Stimulated activated CD8-positive, alpha-beta memory T cell treated with anti-CD3 and anti-CD28 coated beads, Interleukin-4, amount 100 ng/mL, for 4 hours (primary cell): ENCODE measurements around the gene WTAP.
"Not testable (repeated sequence)": the region's sequence is repeated elsewhere in the genome, so short reads cannot be mapped to it uniquely, and the experiment has no call there.

Experiments
- DNase-seq, 2 donors: peaks; one replicate each; pipeline ENCODE4 v3.0.0-alpha.2; 2020; ENCODE audit warnings: low read depth in 2 of 2, low spot score in 1 of 2

The WTAP gene

DNA sequence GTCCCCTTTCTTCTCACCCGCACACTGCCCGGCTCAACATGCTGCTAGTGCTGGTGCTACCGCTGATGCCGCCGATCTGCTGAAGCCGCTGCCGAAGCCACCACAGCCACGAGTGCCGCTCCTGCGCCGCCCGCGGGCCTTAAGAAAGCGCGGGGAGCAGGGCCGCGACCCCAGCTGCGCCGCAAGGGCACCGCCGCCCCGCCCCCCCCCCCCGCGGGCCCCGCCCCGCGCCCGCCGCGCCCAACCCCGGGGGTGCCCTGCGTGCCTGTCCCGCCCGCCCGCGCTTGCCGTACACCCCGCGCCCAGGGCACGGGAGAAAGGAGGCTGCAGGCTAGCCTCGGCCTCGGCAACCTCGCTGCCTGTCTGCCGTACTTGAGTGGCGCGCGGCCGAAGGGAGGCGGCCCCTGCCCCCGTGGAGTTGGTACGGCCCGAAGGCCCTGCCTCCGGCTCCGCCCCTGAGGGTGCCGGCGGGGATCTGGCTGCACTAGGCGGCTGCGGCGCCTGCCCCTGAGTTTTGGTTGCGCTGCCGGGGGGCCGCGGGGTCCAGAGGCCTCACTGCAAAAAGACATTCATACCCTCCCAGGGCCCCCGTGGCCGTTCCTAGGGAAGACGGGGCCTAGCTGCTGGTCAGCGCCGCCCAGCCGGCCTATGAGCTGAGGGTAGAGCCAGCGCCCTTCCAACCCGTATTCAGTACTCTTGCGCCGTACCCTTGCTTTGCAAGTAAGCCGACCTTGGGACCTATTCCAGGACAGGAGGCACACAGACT lies 34.0 kb upstream of the WTAP start, which contains the start of gene SOD2:
Gene SOD2, minus strand, starts transcription at position 114 of the 766 bp plus-strand sequence. Its CDS starts 74 bp downstream, at position 40.
- DNase-seq, result peak; percentile 52 to 58

DNA sequence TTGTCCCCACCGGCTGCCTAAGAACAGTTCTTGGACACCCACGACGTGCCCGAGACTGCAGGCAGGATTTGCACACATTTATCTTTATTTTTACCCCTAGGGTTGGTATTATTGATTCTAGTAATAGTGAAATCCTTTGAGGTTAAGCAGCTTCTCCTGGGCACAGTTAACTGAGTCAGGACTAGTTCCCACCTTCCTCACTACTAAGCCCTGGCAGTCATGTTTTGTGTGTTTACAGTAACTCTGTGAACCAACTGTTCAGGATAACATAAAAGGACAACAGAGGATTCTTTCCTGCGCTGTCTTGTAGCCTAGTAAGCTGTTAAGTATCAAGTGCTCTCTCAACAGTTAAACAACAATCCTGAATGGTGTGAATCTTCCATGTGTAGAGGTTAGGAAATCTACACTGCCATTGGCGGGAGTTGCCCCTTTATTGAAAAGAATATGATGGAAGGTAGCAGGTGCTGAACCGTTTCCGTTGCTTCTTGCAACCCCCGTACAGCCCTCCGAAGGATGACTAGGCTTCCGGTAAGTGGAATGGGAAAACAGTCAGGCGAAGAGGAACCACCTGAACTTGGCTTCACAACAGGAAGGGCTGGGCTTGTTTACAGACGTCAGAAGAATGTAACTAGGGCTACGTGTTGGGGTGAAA lies 33.3 kb upstream of the WTAP start:
- no peak for DNase-seq

DNA sequence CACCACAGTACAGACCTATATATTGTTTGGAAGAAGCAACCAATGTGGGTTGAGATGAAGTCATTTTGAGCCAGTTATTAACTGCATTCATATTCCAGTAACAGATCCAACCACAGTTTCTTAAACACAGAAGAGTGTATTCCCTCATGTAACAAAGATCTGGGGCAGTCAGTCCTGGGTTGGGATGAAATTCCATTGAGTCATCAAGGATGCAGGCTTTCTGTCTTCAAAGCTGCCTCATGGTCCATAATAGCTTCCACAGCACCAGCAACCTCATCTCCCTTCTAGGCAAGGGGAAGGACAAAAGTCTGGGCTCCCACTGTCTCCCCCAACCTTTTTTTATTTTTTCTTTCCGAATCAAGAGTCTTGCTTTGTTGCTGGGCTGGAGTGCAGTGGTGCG lies 31.3 kb upstream of the WTAP start:
- DNase-seq, result no peak

DNA sequence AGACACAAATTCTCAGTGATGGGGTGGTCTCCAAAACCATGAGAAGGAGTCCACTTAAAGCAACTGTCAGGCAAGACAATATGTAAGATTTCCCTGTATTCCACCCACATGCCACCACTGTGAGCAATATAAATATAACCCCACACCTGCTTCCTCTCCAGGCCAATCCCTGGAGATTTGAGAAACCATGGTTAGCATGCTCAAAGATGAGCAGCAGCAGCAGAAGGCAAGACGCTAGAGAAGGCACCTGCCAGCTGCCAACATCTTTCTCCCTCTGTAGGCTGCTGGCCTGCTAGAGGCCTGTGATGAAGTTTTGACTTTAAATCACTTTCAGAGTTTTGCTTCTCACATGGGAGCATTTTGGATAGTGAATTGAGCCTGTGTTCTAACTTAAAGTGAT lies 26.3 kb upstream of the WTAP start:
- DNase-seq, result no peak

DNA sequence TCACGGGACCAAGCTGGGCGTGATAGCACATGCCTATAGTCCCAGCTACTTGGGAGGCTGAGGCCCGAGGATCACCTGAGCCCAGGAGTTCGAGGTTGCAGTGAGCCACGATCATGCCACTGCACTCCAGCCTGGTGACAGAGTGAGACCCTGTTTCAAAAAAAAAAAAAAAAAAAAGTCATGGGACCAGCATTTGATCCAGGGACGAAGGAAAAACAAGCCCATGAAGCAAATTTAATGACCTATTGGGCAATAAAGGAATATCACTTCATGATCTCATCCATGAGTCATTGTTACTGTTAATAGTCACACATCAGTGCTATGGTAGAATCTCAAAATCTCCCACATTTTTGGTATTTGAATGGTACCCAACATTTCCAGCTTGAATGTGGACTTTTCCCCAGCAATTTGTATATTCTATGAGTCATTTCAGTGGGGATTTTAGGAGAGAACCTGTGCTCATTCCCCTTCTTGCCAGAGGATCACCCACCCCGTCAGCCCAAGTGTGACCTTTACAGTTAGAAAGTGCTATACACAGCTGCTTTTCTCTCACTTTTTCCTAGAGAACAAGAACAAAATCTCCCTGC lies 25.8 kb upstream of the WTAP start:
- DNase-seq, result no peak

DNA sequence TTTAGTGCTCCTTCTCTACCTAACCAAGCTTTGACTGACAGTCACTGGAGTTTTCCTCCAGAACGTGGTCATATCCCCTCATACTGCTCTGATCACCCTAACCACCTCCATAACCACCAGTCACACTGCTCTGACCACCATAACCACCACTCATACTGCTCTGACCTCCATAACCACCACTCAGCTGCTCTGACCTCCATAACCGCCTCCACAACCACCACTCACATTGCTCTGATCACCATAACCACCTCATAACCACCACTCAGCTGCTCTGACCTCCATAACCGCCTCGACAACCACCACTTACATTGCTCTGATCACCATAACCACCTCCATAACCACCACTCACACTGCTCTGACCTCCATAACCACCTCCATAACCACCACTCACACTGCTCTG lies 16.7 kb upstream of the WTAP start:
- not testable (repeated sequence) for DNase-seq

DNA sequence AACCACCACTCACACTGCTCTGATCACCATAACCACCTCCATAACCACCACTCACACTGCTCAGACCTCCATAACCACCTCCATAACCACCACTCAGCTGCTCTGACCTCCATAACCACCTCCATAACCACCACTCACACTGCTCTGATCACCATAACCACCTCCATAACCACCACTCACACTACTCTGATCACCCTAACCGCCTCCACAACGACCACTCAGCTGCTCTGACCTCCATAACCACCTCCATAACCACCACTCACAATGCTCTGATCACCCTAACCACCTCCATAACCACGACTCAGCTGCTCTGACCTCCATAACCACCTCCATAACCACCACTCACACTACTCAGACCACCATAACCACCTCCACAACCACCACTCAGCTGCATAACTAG lies 14.9 kb upstream of the WTAP start:
- not testable (repeated sequence) for DNase-seq

DNA sequence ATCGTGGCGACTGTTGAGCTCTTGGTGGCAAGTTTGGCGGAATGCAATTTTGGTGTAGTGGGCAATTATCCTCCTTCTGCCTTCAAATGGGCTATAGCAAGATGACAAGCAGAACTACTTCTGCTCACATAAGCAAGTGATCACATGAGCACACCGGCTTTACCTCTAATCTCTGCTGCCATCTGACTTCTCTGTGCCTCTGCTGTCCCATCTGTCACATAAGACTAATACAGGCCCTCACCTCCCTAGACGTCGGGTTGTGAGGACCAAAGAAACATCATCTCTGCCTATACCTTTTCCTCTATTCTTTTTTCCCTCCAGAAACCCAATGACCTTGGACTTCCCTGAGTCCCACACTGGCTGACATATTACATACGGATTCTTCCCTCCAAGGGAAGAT lies 13.3 kb upstream of the WTAP start:
- no peak for DNase-seq

DNA sequence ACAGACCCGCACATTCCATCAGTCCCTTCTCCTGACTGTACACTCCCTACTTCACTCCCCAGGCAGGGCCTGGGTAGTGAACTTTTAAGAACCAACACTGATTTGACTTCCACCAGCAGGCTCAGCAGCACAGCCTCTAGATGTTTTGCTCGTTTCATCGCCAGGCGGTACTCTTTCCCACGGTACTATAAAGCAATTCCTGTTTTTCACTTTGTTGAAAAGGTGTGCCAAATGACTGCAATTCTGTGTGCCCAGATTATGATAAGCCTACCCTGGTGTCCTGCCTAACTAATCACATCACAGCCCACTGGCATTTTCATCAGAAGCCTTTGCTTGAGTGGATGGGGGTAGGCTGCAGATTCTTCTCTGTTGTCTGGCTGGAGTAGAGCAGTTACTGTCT lies 12.9 kb upstream of the WTAP start:
- no peak for DNase-seq

DNA sequence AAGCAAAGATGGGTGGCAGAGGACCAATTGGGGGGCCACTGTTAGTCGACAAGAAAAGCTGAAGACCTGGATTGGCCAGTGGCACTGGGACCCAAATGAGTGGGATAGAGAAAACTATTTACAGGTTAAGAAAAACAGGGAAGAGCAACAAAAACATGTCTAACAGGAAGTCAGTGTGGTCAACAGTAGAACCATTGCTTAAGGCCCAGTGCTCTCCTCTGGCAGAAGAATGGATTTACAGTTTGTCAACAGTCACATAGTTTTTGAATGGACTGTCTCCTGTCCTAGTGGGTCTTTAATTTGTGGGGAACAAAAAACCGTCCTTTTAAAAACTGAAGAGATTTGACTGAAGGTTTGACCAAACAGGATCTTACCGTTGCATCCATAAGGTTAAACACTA lies 12.1 kb upstream of the WTAP start:
- DNase-seq, result no peak

DNA sequence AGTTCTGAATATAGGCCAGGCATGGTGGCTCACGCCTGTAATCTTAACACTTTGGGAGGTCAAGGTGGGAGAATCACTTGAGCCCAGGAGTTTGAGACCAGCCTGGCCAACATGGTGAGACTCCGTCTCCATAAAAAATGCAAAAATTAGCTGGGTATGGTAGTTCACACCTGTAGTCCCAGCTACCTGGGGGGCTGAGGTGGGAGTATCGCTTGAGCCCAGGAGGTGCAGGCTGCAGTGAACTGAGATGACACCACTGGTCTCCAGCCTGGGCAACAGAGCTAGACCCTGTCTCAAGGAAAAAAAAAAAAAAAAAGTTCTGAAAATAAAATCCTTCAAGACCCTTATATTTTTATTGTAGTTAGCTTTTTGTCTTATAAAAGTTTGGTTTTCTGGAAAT lies 11.7 kb upstream of the WTAP start:
- no peak for DNase-seq

DNA sequence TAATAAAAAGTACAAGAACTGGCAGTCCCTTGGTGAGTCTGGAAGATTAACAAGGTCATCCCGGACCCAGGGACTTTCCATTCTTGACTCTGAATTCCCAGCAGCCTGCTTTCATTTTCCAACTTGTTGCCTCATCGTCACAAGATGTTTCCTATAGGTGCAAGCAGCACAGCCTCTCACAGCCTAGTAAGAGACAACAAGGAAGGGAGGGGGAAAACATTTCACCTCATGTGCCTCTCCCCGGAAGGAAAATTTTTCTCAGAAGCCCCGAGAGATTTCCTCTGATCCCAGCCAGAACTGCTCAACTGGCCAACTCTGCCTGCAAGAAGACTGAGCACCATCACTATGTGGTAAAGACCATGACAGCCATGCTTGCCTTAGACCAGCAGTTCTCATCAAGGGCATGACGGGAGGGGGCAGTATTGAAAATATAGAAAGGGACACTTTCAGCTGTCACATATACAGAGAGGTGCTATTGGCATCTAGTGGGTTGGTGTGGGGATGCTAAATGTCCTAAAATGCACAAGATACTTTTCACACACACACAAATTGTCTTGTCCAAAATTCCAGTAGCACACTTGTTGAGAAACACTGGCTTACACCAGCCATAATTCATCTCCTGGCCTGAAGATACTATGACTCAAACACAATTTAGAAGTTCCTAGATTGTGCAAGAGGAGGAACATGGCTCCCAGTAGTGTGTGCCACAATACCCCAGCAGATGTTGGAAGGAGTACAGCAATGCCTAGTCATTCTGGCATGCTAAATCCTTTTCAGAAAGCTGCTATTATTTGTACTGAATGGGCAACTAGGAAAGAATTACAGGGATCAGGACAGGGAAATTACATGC lies 10.8 kb upstream of the WTAP start:
- no peak for DNase-seq

DNA sequence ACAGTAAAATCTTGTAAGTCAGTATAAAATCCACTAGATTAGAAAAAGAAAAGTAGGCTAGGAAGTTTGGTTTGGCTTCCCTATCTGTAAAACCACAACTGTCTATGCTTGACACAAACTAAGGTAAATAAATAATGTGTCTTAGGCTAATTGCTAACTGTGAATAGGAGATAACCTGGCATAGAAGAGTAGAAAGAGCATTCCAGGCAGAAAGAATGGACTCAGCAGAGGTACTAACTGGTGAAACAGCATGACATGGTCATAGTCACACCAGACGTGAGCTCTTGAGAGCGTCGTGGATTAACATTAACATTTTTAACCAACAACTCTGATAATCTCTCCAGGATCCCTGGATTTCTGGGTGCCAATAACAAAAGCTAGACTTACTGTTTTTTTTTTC lies 8.7 kb upstream of the WTAP start:
- DNase-seq, result no peak

DNA sequence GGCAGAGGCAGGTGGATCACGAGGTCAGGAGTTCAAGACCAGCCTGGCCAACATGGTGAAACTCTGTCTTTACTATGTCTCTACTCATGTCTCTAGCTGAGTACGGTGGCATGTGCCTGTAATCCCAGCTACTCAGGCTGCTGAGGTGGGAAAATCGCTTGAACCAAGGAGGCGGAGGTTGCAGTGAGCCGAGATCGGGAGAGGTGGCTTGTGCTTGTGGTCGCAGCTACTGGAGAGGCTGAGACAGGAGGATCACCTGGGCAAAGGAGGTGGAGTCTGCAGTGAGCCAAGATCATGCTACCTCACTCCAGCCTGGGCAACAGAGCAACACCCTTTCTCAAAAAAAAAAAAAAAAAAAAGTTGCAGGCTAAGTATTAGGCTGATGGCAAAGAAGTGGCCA lies 8.0 kb upstream of the WTAP start:
- DNase-seq, result no peak

DNA sequence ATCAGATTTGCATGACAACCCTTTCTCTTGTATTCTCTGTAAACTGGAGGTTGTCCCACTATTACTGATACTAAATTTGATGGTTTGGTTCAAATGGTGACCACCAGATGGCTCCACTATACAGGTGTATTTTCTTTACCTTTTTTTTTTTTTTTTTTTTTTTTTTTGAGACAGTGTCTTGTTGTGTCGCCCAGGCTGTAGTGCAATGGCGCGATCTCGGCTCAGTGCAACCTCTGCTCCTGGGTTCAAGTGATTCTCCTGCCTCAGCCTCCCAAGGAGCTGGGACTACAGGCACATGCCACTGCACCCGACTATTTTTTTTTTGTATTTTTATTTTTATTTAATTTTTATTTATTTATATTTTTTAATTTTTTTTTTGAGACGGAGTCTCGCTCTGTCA lies 6.6 kb upstream of the WTAP start:
- DNase-seq, result no peak

DNA sequence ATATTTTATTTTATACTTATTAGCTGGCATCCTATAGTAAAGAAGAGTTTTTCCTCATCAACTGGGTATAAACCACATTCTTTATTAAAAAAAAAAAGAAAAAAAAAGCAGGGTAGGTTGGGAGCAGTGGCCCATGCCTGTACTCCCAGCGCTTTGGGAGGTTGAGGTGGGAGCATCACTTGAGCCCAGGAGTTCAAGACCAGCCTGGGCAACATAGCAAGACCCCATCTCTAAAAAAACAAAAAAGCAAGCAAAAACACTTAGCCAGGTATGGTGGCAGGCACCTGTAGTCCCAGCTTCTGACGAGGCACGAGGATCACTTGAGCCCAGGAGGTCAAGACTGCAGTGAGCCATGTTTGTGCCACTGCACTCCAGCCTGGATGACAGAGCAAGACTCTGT lies 5.3 kb upstream of the WTAP start:
- not testable (repeated sequence) for DNase-seq

DNA sequence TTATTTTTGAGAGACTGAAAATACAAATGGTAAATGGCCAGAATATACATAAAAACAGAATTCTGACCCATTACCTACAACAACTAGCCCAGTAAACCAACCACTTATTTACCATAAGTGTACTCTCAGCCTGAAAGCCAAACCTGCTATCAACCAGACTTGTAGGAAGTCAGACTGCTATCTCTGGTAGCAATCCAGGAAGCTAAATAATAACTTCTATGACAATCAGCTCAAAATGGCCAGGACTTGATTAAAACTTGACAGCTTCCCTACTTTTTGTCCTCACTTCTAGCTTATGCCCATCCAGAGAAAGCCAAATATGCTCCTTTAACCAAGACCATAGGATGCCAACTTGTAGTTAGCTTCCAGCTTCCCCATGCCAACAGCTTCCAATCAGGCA lies 4.7 kb upstream of the WTAP start:
- DNase-seq, result no peak

DNA sequence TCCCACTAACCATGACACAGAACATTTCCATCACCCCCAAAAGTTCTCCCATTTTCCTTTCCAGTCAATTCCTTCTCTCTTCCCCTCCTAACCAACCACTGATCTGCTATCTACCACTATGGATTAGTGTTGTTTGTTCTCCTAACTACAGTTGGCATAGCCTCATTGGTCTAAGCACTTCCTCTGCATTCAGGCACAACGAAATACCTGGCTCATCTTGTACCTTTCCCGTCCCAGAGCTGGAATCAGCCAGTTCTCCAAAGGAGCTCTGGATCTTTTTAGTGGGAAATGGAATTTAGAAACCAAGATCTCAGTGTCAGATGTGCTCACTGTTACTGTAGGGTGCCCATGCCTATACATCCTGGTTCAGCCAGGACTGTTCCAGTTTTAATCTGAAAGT lies 4.0 kb upstream of the WTAP start:
- no peak for DNase-seq

DNA sequence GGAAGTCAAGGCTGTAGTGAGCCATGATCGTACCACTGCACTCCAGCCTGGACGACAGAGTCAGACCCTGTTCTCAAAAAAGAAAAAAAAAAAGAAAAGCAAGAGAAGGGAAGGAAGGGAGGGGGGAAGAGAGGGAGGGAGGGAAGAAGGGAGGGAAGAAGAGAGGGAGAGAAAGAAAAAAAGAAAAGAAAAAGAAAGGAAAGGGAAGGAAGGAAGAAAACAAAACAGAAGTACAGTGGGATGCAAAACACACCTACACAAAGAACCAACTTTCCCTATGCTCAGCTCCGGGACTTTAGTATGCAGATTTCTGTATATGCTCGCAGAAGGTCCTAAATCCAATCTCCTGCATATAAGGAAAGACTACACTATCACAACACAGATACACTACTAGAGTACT lies 2.5 kb upstream of the WTAP start:
- no peak for DNase-seq

DNA sequence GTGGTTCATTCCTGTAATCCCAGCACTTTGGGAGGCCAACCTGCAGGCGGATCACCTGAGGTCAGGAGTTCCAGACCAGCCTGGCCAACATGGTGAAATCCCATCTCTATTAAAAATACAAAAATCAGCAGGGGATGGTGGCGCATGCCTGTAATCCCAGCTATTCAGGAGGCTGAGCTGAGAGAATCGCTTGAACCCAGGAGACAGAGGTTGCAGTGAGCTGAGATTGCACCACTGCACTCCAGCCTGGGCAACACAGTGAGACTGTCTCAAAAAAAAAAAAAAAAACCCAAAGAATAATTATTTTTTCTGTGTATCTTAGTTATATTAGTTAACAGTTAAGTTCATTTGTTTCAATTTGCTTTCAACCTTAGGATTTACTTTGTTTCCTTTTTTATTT lies 2.1 kb upstream of the WTAP start:
- DNase-seq, result not testable (repeated sequence)

DNA sequence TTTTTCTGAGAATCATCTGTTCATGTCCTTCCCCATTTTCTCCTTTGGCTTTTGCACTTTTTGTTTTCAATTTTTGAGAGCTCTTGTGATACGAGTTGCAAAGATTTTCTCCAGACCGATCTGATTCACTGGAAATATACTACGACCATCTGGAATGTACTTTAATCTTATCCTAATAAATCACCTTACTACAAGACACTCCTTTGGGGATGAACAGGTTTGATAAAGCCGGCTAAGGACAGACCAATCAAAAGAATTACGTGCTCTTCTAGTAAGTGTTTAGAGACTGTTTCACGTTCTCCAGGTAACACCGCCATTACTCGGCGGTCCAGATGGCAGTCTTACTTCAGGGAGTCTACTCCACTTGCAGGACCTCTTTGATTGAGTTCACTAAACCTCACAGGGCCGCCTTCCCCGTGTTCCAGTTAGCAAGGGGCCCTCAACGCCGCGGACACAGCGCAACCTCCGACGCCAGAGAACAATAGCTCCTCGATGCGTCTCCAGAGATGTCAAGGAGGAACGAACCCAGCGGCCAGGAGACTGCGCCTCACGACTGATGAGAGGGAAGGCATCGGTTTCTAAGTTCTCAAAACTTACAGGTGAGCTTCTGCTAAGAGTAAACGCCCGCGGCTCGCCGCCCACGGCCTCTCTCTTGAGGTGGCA lies 920 bp upstream of the WTAP start:
- no peak for DNase-seq
